Caki2 (cell line): Measurements from ENCODE around the gene KDM4C. TPM values are rescaled to one million over a fixed set of nuclear protein-coding genes. Genes with fewer than 3 reads are reported as not detected.

Experiments used
- DNase-seq: peaks from one replicate; pipeline ENCODE4 v3.0.0-alpha.2; 2015; ENCODE audit warnings: low read depth
- in situ Hi-C: cut with HindIII; loops from 2 replicates; pipeline ENCODE4 v1.10.0; 2016; ENCODE audit warnings: low sequenced_read_pairs, low pct_unique_long_range_greater_than_20kb, mixed read lengths
- total RNA-seq: library from RNA; depleted of rRNA; stranded (reverse); fragments of >200 nt; shearing (Covaris generic); gene quantifications from 2 replicates; pipeline ENCODE4 v1.2.3, GENCODE V29; 2014; ENCODE audit warnings: low replicate concordance

KDM4C gene
- total RNA-seq, 1 experiment from 2014 or later: 9.2 TPM

GRCh38 chr9:6884990-6885389 is 127.2 kb downstream of the KDM4C start:
- in situ Hi-C loops: no loop called here

DNA sequence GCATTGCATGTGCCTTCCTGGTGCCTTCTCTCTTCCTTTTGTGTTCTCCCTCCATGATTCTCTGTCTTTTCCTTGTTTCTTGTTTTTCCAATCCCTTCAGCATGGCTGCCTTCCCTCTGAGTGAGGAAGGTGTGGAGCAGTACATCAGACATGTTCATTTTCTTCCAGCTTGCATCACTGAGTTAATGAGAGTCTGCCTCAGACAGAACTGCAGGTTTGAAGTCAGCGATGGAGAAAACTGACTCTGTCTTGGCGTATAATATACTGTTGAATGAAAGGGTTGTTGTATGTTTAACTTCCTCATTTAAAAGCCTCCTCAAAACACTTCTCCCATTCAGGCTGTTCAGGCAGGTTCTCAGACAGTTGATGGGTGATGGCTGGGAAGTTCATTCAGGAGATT is 129.3 kb downstream of the KDM4C start:
- no peak for DNase-seq
- in situ Hi-C loops: no loop called here

More at GRCh38 chr9:6884990-6885389, 127.2 kb downstream of the KDM4C start:
- DNase-seq: no peak

DNA sequence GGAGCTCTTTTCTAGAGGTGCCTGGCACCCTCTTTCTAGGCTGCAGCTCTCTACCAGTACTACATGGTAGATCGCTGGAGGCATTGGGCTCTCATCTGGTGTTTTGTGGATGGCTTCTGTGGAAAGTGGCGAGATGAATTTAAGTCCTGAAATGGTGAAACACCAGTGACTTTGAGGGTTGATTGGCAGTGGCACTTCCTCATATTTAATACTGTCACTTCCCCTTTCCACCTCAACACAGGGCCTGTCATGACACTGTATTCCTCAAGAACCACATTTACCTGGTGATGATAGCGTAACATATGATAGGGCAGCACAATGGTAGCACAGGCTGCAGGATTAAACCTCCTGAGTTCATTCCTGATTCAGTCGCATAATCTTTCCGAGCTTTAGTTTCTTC is 132.1 kb downstream of the KDM4C start:
- DNase-seq: no peak
- in situ Hi-C loops: no loop called here

DNA sequence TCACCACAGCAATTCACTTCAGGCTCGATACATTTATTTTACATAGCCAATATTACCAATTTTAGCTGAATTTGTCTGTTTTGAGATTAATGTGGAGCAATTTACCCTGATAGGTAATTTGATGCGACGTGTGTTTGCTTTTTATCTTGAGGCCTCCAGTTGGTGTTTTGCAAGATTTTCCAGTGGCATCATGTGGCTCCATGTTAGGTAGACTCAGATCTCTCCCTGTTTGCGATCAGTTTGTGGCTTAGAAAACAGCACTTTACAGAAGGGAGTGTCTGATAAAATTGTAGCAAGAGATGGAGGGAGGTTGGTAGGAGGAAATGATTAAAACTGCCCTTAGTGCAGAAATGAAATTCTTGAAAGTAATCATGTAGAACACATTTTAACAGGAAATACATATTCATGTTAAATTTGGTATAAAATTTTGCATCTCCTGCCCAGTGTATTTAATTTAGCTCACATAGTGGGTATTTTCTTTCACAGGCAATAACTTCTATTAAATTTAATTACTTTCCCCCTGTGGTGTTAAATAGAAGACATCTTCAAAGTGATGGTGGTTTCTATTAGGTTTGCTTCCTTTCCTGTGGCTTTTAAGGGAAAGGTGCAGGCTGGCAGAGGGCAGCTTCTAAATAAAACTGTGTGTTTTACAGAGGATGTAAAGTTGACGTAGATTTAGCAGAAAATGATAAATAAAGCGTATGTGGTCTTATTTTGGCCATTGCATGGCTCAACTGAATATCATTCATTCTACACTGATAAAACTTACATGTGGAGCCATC is 135.8 kb downstream of the KDM4C start:
- in situ Hi-C loops: no loop called here
- no peak for DNase-seq

DNA sequence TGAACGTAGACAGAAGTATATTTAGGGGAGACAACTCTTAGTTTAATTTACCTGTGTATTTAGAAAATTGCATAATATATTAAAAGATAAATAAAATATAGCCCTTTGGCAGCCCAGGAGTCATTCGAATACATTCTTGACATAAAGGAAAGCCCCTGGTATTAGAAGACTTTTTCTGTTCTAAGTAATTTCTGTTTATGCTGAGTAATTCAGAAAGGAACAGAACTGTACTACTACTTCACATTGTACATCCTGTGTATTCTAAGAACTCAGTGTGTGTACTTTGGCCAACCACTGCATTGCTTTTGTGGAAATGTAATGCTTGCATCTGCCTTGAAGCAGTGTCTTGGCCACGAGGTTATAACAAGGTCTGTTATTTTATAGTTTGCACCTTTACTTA is 136.4 kb downstream of the KDM4C start:
- no peak for DNase-seq
- in situ Hi-C loops: no loop called here

GRCh38 chr9:6895754-6896153 is 138.0 kb downstream of the KDM4C start:
- DNase-seq: no peak
- in situ Hi-C loops: no loop called here

DNA sequence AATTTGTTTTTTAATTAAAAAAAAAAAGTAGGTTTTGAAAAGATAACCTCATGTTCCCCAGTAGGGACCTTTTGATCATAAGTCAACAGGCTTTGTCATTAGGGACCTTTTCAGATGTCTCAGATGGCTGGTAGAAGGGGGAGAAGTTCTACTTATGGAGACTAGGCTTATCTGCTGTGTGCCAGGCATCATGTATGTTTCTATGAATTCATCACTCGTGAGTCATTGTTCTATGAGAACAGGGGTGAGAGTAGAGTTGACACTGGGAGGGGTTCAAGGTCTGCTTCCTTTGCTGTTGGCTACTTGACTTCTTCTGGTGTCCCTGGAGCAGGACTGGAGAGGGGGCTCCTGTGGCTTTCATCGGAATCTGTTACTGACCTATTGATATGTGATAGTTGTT is 138.8 kb downstream of the KDM4C start:
- no peak for DNase-seq

DNA sequence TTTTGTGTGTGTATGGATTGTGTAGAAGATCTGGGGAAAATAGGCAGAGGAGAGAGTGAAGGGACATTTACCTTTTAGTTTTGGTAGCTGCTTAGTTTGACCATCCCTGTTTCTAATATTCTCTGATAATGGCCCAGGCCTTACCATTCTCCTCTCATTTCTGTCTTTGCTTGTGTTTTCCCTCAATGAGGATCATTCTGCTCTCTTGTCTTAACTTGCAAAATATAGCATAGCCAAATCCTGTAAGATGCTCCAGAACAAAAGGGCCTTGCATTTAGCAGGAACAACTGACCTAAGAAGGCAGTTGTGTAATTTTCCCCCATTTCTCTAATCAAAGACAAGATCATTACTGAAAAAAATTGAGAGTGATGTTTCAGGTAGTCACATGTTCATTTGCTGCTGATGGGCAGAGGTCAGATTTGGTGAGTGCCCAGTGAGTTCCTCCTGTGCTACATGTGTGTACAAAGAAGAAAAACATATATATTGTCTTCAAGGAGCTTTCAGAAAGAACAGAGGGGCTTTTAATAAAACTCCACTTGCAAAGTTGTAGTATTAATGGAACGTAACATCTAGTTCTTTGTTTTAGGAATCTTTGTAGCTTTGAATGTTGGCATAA is 139.5 kb downstream of the KDM4C start:
- in situ Hi-C loops: no loop called here
- no peak for DNase-seq

More for the DNA sequence above, 138.8 kb downstream of the KDM4C start:
- in situ Hi-C loops: no loop called here

DNA sequence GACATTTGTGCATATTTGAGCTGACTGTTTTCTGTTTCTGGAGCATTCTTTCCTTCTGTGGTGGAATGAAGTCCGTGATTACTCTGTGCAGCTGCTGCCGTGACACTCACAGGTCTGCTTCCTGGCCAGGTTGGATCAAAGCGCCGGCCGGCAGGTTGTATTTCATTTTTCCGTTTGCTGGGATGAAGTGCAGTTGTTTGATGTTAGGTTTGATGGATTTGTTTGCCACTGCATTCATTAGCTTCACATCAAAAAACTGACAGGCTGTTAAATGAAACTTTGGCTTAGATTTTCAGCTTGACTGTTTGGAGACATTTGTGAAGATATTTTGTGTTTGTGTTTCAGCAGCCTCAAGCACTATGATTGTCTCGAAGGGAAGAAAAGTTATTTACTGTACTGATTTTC is 140.1 kb downstream of the KDM4C start:
- in situ Hi-C loops: no loop called here

GRCh38 chr9:6899274-6899673 is 141.5 kb downstream of the KDM4C start:
- DNase-seq: no peak
- in situ Hi-C loops: no loop called here

More for the DNA sequence above, 140.1 kb downstream of the KDM4C start:
- DNase-seq: no peak

- DNase-seq: no peak
- in situ Hi-C loops: no loop called here
Measured at GRCh38 chr9:6900440-6900883, 142.7 kb downstream of the KDM4C start.

DNA sequence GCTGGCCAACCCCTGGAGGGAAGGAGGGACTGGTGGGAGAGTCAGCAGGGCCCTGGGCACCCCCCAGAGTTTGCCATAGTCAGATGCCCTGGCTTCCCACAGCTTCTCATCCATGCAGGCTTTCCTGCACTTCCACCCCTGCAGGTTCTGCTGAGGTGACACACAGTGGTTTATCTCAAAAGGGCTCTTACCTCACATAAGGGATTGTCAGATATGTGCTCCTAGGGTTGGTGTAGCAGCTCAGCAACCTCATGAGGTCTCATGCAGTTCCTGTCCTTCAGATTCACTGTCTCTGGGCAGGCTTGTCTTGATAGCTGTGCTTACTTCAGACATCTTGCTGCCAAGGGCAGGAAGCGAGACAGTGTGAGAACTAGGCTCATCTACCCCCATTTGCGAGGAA is 143.4 kb downstream of the KDM4C start:
- in situ Hi-C loops: no loop called here
- no peak for DNase-seq

- in situ Hi-C loops: no loop called here
- peak; percentile 42 for DNase-seq
Measured at GRCh38 chr9:6902423-6902822, 144.7 kb downstream of the KDM4C start.

DNA sequence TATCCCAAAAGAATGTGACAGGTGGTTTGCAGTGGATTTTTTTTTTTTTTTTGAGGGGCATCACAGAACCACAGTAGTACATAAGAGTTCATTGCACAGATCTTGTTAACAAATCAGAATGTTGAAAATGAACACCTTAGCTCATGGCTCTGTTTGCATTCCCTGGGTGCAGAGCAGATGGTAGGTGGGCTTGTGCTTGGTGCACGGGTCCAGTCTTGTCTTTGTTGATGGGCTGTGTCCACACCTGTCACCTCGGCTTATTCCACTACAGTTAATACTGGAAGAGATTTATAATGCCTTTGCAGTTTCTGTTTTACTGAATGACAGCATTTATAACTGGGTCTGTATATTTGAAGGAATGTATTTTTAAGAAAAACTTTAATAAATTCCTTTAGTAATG is 146.6 kb downstream of the KDM4C start:
- in situ Hi-C loops: no loop called here
- no peak for DNase-seq

DNA sequence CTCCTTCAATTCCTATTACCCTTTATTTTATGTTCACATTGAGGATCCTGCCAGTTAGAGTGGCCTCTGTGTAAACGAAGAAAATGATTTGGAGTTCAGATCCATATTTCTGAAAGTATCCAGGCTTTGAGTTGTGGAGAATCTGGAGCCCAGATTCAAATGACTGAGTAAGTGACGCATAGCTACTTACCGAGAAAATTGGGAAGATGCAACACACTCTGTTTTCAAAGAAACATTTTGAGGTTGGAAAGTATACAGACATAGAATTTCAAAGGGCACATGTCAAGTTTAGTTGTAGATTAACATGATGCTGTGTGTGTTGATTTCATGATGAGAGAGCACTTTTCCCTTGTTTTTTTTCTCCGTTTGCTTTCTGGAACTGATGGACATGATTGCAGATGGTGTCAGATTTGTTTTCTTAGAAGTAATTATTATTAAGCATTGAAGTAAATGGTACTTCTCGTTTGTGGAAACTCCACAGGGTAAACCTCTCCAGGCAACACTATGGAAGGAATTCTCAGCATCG is 148.1 kb downstream of the KDM4C start:
- in situ Hi-C loops: no loop called here
- peak; percentile 64 for DNase-seq

- peak; percentile 24 for DNase-seq
- in situ Hi-C loops: no loop called here
Measured at GRCh38 chr9:6907772-6908381, 150.1 kb downstream of the KDM4C start.

DNA sequence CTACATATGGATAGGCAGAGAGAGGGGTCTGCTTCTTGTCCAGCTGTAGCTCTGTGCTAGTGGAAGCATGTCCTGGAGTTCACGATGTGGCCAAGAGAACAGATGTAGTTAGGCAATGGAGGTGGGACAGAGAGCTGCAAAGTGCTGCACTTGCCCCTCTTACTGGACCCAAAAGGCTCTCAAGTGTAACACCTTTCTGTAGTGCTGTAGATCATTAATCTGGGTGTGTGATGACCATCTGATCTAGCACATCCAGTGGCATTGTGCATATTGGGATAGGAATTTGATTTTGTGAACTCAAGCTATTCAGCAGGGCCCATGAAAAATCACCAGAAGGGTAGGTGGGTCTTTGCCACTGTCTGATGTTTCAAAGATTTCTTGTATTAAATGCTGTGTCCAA is 151.4 kb downstream of the KDM4C start:
- in situ Hi-C loops: no loop called here
- DNase-seq: peak; percentile 18

- DNase-seq: no peak
- in situ Hi-C loops: no loop called here
Measured at GRCh38 chr9:6910032-6910431, 152.3 kb downstream of the KDM4C start.

- no peak for DNase-seq
- in situ Hi-C loops: no loop called here
Measured at GRCh38 chr9:6910497-6910896, 152.7 kb downstream of the KDM4C start.
